OCI-LY7 (cell line): Measurements from ENCODE around the gene SPSB3.

Source experiments
- CTCF ChIP-seq: fragments of 200-600 bp; sonication (generic); conservative IDR thresholded peaks from 2 replicates; pipeline ENCODE4 v1.5.1; 2014; ENCODE audit warnings: mild to moderate bottlenecking, antibody characterized with exemption, low read length, moderate library complexity, mixed read lengths
- EZH2phosphoT487 ChIP-seq: fragments of 200-600 bp; sonication (generic); IDR thresholded peaks from 2 replicates; pipeline ENCODE4 v1.6.1; 2018; ENCODE audit warnings: low read depth, borderline replicate concordance, mild to moderate bottlenecking, mixed run types, antibody characterized with exemption, low read length, moderate library complexity, mixed read lengths

- no peak for TF ChIP-seq CTCF
- TF ChIP-seq EZH2phosphoT487 = no peak
Measured at GRCh38 chr16:1744338-1744840, 38.0 kb downstream of the SPSB3 start.
